Natural killer cell treated with Interleukin-12 subunit alpha and Interleukin-12 subunit beta and Interleukin-15 and Interleukin-18, amount 100 ng/mL, for 72 hours (primary cell): Measurements from ENCODE around the gene CDH2. TPM values are rescaled to one million over a fixed set of nuclear protein-coding genes. Genes with fewer than 3 reads are reported as not detected.

Experiments used
- ATAC-seq, 2 donors: fragments of 150-1000 bp; cut with Tn5 transposase in 1 of 2; sonication (Bioruptor Pico), chemical (Tn5 transposase) in 1 of 2; 2 replicates each; pipeline ENCODE4 v1.10.0; 2021
- DNase-seq: peaks from one replicate; pipeline ENCODE4 v3.0.0; 2022; ENCODE audit warnings: low spot score
- H3K27ac Mint-ChIP-seq, 2 donors: 1 replicate in 1 of 2; 2 replicates in 1 of 2; pipeline ENCODE4 v1.8.0; 2022; ENCODE audit warnings: mixed read lengths in 2 of 2, mild to moderate bottlenecking in 1 of 2, moderate library complexity in 1 of 2
- H3K27me3 Mint-ChIP-seq, 2 donors: 1 replicate in 1 of 2; 2 replicates in 1 of 2; pipeline ENCODE4 v1.8.0; 2022; ENCODE audit warnings: mixed read lengths in 2 of 2
- H3K36me3 Mint-ChIP-seq: one replicate; pipeline ENCODE4 v1.8.0; 2022; ENCODE audit warnings: mixed read lengths
- H3K4me1 Mint-ChIP-seq, 2 donors: 1 replicate in 1 of 2; 2 replicates in 1 of 2; pipeline ENCODE4 v1.8.0; 2022; ENCODE audit warnings: low read depth in 2 of 2, mixed read lengths in 2 of 2, mild to moderate bottlenecking in 1 of 2
- H3K4me3 Mint-ChIP-seq: one replicate; pipeline ENCODE4 v1.8.0; 2022; ENCODE audit warnings: mixed read lengths
- H3K9me3 Mint-ChIP-seq: 2 replicates; pipeline ENCODE4 v1.8.0; 2022; ENCODE audit warnings: mixed read lengths
- total RNA-seq, 2 donors: library from RNA; stranded (reverse); gene quantifications; one replicate each; pipeline ENCODE4 v1.2.3, GENCODE V29; 2022

Gene CDH2
- total RNA-seq, 2 donors from 2014 or later = 1.4 TPM; not detected in 1

GRCh38 chr18:28159055-28159454, 17.9 kb downstream of the CDH2 start:
- H3K27ac Mint-ChIP-seq = no peak overlapping the region
- ATAC-seq = no peak
- DNase-seq = no peak
- H3K36me3 Mint-ChIP-seq = no peaks in the 10 kb centered on the region
- no peak overlapping the region for H3K4me3 Mint-ChIP-seq
- H3K27me3 Mint-ChIP-seq = no peaks in the 10 kb centered on the region
- H3K9me3 Mint-ChIP-seq = peaks cover 4% of the 10 kb centered on the region
- no peaks in the 10 kb centered on the region for H3K4me1 Mint-ChIP-seq

GRCh38 chr18:28158083-28158581, 18.8 kb downstream of the CDH2 start:
- ATAC-seq = no peak
- Mint-ChIP-seq H3K4me3 (no peak overlapping the region), H3K4me1 (no peaks in the 10 kb centered on the region), H3K27ac (no peak overlapping the region), H3K36me3 (no peaks in the 10 kb centered on the region), H3K27me3 (no peaks in the 10 kb centered on the region), H3K9me3 (peaks cover 4% of the 10 kb centered on the region)
- no peak for DNase-seq

GRCh38 chr18:28153485-28154065, 23.4 kb downstream of the CDH2 start:
- peak in 1 of 2 donors; percentile 43 for ATAC-seq
- Mint-ChIP-seq H3K4me1 (no peaks in the 10 kb centered on the region), H3K36me3 (no peaks in the 10 kb centered on the region), H3K27ac (no peak overlapping the region), H3K4me3 (no peak overlapping the region), H3K27me3 (no peaks in the 10 kb centered on the region), H3K9me3 (peaks cover 11% of the 10 kb centered on the region)
- no peak for DNase-seq

DNA sequence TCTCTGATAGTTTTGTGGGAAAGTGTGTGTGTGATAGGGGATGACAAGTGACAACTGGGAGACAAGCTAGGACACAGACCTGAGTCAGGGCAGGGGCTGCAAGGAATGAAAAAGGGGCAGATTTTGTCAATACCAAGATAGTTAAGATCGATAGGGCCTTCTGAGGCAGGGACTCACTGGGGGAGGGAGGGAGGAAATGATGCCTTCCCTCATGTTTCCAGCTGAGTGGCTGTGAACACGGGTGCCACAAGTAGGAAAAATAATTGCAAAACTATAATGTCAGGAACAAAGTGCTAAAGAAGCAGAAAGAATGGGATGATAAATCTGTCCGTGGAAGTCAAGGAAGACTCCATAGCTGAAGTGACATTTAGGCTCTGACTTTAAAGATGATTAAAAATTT, 24.2 kb downstream of the CDH2 start:
- Mint-ChIP-seq H3K9me3 (peaks cover 11% of the 10 kb centered on the region), H3K27me3 (no peaks in the 10 kb centered on the region), H3K4me1 (no peaks in the 10 kb centered on the region), H3K4me3 (no peak overlapping the region), H3K27ac (no peak overlapping the region), H3K36me3 (no peaks in the 10 kb centered on the region)
- no peak for ATAC-seq
- no peak for DNase-seq

DNA sequence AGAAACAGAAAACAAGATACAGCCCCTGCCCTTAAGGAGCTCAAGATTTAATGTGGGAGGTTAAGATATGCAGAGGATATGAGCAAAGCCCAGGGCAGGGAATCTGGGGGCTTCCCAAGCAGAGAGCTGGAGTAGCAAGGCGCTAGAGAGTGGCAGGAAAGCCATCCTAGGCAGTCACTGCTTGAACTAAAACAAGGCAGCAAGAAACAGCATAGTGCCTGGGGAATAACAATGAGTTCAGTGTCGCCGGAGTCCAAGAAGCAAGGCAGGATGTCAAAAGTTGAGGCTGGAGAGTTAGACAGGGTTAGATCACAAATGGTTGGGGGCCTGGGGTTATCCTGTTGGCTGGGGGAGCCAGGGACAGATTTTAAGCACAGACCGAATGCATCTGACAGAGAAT, 24.6 kb downstream of the CDH2 start:
- DNase-seq (no peak), ATAC-seq (no peak)
- Mint-ChIP-seq H3K36me3 (no peaks in the 10 kb centered on the region), H3K27me3 (no peaks in the 10 kb centered on the region), H3K9me3 (peaks cover 11% of the 10 kb centered on the region), H3K4me3 (no peak overlapping the region), H3K27ac (no peak overlapping the region), H3K4me1 (no peaks in the 10 kb centered on the region)

DNA sequence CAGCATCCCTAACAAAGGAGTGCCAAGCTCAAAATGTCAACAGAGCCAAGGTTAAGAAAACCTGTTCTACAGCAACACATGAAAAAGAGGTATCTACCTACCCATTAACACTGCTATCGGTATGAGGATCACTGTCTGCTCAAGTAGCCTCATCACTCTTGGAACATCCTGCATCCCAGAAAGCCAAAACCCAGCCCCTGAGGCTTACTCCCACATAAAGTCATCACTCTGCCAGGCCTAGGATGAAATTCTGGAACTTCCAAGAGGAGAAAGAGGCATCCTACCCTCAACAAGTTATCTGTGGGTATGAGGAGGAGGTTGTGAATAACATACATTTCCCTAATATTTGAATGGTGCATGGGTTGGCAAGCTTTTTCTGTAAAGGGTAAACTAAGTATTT, 25.5 kb downstream of the CDH2 start:
- Mint-ChIP-seq H3K36me3 (no peaks in the 10 kb centered on the region), H3K27ac (no peak overlapping the region), H3K9me3 (peaks cover 11% of the 10 kb centered on the region), H3K27me3 (no peaks in the 10 kb centered on the region), H3K4me1 (no peaks in the 10 kb centered on the region), H3K4me3 (no peak overlapping the region)
- DNase-seq = no peak
- no peak for ATAC-seq

DNA sequence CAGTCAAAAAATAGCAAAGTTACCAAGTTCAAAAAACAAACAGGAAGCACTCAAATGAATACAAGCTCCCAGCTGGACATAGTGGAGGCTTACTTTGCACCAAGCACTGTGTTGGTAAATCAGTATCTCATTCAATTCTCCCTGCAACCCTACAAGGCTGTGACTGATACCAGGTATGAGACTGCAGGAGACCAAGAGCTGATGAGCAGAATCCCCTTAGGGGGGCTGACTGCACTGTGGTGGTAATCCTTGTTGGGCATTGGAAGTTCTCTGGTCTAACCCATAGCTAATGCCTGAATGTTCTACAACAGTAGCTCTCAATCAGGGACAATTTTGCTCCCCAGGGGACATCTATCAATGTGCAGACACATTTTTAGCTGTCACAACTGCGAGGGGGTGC, 26.0 kb downstream of the CDH2 start:
- H3K9me3 Mint-ChIP-seq = peaks cover 11% of the 10 kb centered on the region
- H3K4me1 Mint-ChIP-seq = no peaks in the 10 kb centered on the region
- H3K27me3 Mint-ChIP-seq = no peaks in the 10 kb centered on the region
- DNase-seq (no peak), ATAC-seq (no peak)
- no peak overlapping the region for H3K27ac Mint-ChIP-seq
- no peak overlapping the region for H3K4me3 Mint-ChIP-seq
- H3K36me3 Mint-ChIP-seq = no peaks in the 10 kb centered on the region

- Mint-ChIP-seq H3K4me3 (no peak overlapping the region), H3K27ac (no peak overlapping the region), H3K36me3 (no peaks in the 10 kb centered on the region), H3K4me1 (no peaks in the 10 kb centered on the region), H3K27me3 (no peaks in the 10 kb centered on the region), H3K9me3 (peaks cover 11% of the 10 kb centered on the region)
- no peak for ATAC-seq
- no peak for DNase-seq
These were observed 27.0 kb downstream of the CDH2 start for GRCh38 chr18:28149810-28150420.

- Mint-ChIP-seq H3K27ac (no peak overlapping the region), H3K4me3 (no peak overlapping the region), H3K4me1 (no peaks in the 10 kb centered on the region), H3K36me3 (no peaks in the 10 kb centered on the region), H3K27me3 (no peaks in the 10 kb centered on the region), H3K9me3 (peaks cover 7% of the 10 kb centered on the region)
- DNase-seq (no peak), ATAC-seq (no peak)
These were observed 29.2 kb downstream of the CDH2 start for GRCh38 chr18:28147674-28148171.

GRCh38 chr18:28143725-28144124, 33.2 kb downstream of the CDH2 start:
- no peak for ATAC-seq
- no peaks in the 10 kb centered on the region for H3K4me1 Mint-ChIP-seq

GRCh38 chr18:28138816-28139215, 38.1 kb downstream of the CDH2 start:
- no peaks in the 10 kb centered on the region for H3K4me1 Mint-ChIP-seq
- no peak overlapping the region for H3K4me3 Mint-ChIP-seq
- ATAC-seq = no peak
- peaks cover 18% of the 10 kb centered on the region for H3K9me3 Mint-ChIP-seq
- H3K27ac Mint-ChIP-seq = no peak overlapping the region
- DNase-seq = no peak
- no peaks in the 10 kb centered on the region for H3K27me3 Mint-ChIP-seq
- H3K36me3 Mint-ChIP-seq = peaks cover 7% of the 10 kb centered on the region

More at GRCh38 chr18:28143725-28144124, 33.2 kb downstream of the CDH2 start:
- no peak for DNase-seq
- H3K36me3 Mint-ChIP-seq = peaks cover 7% of the 10 kb centered on the region
- H3K9me3 Mint-ChIP-seq = peaks cover 14% of the 10 kb centered on the region
- no peak overlapping the region for H3K4me3 Mint-ChIP-seq
- H3K27ac Mint-ChIP-seq = no peak overlapping the region
- no peaks in the 10 kb centered on the region for H3K27me3 Mint-ChIP-seq

- Mint-ChIP-seq H3K9me3 (peaks cover 18% of the 10 kb centered on the region), H3K4me1 (no peaks in the 10 kb centered on the region), H3K27ac (no peak overlapping the region), H3K4me3 (no peak overlapping the region), H3K27me3 (no peaks in the 10 kb centered on the region), H3K36me3 (peaks cover 7% of the 10 kb centered on the region)
- ATAC-seq (no peak), DNase-seq (no peak)
These were observed 40.9 kb downstream of the CDH2 start for GRCh38 chr18:28136071-28136470.

- Mint-ChIP-seq H3K4me3 (no peak overlapping the region), H3K4me1 (no peaks in the 10 kb centered on the region), H3K9me3 (peaks cover 16% of the 10 kb centered on the region), H3K36me3 (peaks cover 6% of the 10 kb centered on the region), H3K27me3 (no peaks in the 10 kb centered on the region), H3K27ac (no peak overlapping the region)
- no peak for ATAC-seq
- no peak for DNase-seq
These were observed 42.2 kb downstream of the CDH2 start for GRCh38 chr18:28134774-28135173.

- no peaks in the 10 kb centered on the region for H3K4me1 Mint-ChIP-seq
- H3K4me3 Mint-ChIP-seq = no peak overlapping the region
- H3K27ac Mint-ChIP-seq = no peak overlapping the region
- H3K27me3 Mint-ChIP-seq = no peaks in the 10 kb centered on the region
- ATAC-seq (no peak), DNase-seq (no peak)
- peaks cover 5% of the 10 kb centered on the region for H3K9me3 Mint-ChIP-seq
- H3K36me3 Mint-ChIP-seq = no peaks in the 10 kb centered on the region
These were observed 44.8 kb downstream of the CDH2 start for GRCh38 chr18:28132084-28132483.

DNA sequence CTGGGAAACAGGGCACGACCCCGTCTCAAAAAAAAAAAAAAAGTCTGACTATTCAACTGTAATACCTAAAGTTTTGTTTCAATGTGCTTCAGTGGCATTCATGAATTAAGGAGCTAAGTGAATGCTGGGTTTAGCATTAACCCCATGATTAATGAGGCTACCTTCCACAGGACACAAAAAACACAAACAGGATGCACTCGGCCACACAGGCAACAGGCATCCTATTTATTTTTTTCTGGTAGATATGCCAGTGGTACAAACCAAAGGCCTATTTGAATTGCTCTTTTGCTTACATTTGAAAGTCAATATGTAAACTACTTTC, 48.3 kb downstream of the CDH2 start:
- DNase-seq = no peak
- peaks cover 5% of the 10 kb centered on the region for H3K9me3 Mint-ChIP-seq
- no peak for ATAC-seq
- H3K27me3 Mint-ChIP-seq = no peaks in the 10 kb centered on the region
- no peaks in the 10 kb centered on the region for H3K36me3 Mint-ChIP-seq
- no peak overlapping the region for H3K27ac Mint-ChIP-seq
- no peaks in the 10 kb centered on the region for H3K4me1 Mint-ChIP-seq
- no peak overlapping the region for H3K4me3 Mint-ChIP-seq
